ENCODE measurements around the gene MS4A10.
A peak's percentile ranks its signal among the peaks of the same experiment; 100 is the strongest.

The MS4A10 gene

GRCh38 chr11:60765355-60765754 lies 19.8 kb upstream of the MS4A10 start:
- DNase-seq (ENCODE audit: low read depth in 2 of 2), result no peak

GRCh38 chr11:60766547-60766946 lies 18.6 kb upstream of the MS4A10 start:
- no peak for DNase-seq (ENCODE audit: low read depth in 2 of 2)

GRCh38 chr11:60767388-60767811 lies 17.7 kb upstream of the MS4A10 start:
- peak in 1 of 2 donors; percentile 14 for DNase-seq (ENCODE audit: low read depth in 2 of 2)

GRCh38 chr11:60768202-60768601 lies 16.9 kb upstream of the MS4A10 start:
- DNase-seq (ENCODE audit: low read depth in 2 of 2), result no peak

- DNase-seq (ENCODE audit: low read depth in 2 of 2), result no peak
Observed at GRCh38 chr11:60769273-60769672, 15.9 kb upstream of the MS4A10 start.

- DNase-seq (ENCODE audit: low read depth in 2 of 2), result no peak
Observed at GRCh38 chr11:60769811-60770210, 15.3 kb upstream of the MS4A10 start.

GRCh38 chr11:60771146-60771545 lies 14.0 kb upstream of the MS4A10 start:
- no peak for DNase-seq (ENCODE audit: low read depth in 2 of 2)

- DNase-seq (ENCODE audit: low read depth in 2 of 2), result no peak
Observed at GRCh38 chr11:60771879-60772525, 13.1 kb upstream of the MS4A10 start.

GRCh38 chr11:60772666-60773065 lies 12.5 kb upstream of the MS4A10 start:
- DNase-seq (ENCODE audit: low read depth in 2 of 2), result no peak

GRCh38 chr11:60774726-60775125 lies 10.4 kb upstream of the MS4A10 start:
- no peak for DNase-seq (ENCODE audit: low read depth in 2 of 2)

- DNase-seq (ENCODE audit: low read depth in 2 of 2), result peak; percentile 42 to 81
Observed at GRCh38 chr11:60775420-60775961, 9.6 kb upstream of the MS4A10 start.

- no peak for DNase-seq (ENCODE audit: low read depth in 2 of 2)
Observed at GRCh38 chr11:60776167-60776566, 9.0 kb upstream of the MS4A10 start.

GRCh38 chr11:60777106-60777505 lies 8.0 kb upstream of the MS4A10 start:
- no peak for DNase-seq (ENCODE audit: low read depth in 2 of 2)

GRCh38 chr11:60777572-60777971 lies 7.6 kb upstream of the MS4A10 start:
- DNase-seq (ENCODE audit: low read depth in 2 of 2), result no peak

- no peak for DNase-seq (ENCODE audit: low read depth in 2 of 2)
Observed at GRCh38 chr11:60780065-60780464, 5.1 kb upstream of the MS4A10 start.

- no peak for DNase-seq (ENCODE audit: low read depth in 2 of 2)
Observed at GRCh38 chr11:60780774-60781173, 4.4 kb upstream of the MS4A10 start.

- DNase-seq (ENCODE audit: low read depth in 2 of 2), result no peak
Observed at GRCh38 chr11:60781286-60781980, 3.7 kb upstream of the MS4A10 start.

GRCh38 chr11:60781981-60782316 lies 3.2 kb upstream of the MS4A10 start:
- DNase-seq (ENCODE audit: low read depth in 2 of 2), result no peak

- no peak for DNase-seq (ENCODE audit: low read depth in 2 of 2)
Observed at GRCh38 chr11:60782393-60783140, 2.6 kb upstream of the MS4A10 start.

GRCh38 chr11:60783141-60783484 lies 2.0 kb upstream of the MS4A10 start:
- no peak for DNase-seq (ENCODE audit: low read depth in 2 of 2)

GRCh38 chr11:60783911-60784310 lies 1.2 kb upstream of the MS4A10 start:
- DNase-seq (ENCODE audit: low read depth in 2 of 2), result no peak

- DNase-seq (ENCODE audit: low read depth in 2 of 2), result no peak
Observed at GRCh38 chr11:60785806-60786361, 751 bp downstream of the MS4A10 start.
